HG03354 (cell line): ENCODE measurements around the gene CEND1.

Source experiments
- ATAC-seq: cut with Tn5 transposase; IDR thresholded peaks from one replicate; pipeline ENCODE4 v1.9.1; 2021; ENCODE audit warnings: mild to moderate bottlenecking; ENCODE audit not compliant: unreplicated experiment, poor library complexity, severe bottlenecking

CEND1 gene

DNA sequence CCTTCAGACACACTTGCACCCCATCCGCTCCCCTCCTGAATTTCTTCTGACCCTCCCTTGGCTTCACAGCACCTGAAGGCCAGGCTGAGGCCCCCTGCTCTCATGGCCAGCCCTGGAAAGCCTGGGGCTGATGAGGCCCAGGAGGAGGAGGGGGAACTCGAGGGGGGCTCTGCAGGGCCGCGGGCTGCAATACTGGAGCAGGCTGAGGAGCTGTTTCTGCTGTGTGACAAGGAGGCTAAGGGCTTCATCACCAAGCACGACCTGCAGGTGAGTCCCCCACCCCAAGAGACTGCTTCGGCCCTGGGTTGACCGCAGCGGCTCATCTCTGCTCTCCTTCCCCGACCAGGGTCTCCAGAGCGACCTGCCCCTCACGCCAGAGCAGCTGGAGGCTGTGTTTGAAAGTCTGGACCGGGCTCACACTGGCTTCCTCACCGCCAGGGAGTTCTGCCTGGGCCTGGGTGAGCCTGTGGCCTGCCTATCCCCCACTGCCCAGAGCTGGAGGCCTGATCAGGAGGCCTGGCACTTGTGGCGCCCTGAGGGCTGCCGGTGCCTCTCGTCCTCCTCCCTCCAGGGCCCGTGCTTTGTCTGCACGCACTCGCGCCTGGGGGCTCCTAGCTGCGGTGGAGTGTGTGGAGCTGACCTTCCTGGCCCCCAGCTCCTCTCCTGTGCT, 38.8 kb upstream of the CEND1 start:
- ATAC-seq, result no peak

DNA sequence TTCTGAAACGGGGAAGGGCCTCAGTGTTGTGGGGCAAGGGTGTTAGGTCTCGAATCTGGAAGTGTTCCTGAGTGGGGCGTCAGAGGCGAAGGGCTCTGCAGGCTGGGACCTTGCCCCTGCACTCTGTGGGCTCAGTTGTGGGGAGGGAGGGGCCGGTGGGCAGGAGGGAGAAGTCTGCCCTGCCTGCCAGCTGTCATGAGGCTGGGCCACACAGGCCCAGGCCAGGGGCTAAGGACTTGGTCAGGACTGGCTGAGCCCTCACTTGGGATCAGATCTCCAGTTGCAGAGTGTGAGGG, 38.0 kb upstream of the CEND1 start, which contains the start of gene CRACR2B:
TSS of gene CRACR2B (plus strand) at position 23 of the 296 bp plus-strand sequence. CDS start 689 bp downstream, outside the sequence.
- ATAC-seq, result no peak

DNA sequence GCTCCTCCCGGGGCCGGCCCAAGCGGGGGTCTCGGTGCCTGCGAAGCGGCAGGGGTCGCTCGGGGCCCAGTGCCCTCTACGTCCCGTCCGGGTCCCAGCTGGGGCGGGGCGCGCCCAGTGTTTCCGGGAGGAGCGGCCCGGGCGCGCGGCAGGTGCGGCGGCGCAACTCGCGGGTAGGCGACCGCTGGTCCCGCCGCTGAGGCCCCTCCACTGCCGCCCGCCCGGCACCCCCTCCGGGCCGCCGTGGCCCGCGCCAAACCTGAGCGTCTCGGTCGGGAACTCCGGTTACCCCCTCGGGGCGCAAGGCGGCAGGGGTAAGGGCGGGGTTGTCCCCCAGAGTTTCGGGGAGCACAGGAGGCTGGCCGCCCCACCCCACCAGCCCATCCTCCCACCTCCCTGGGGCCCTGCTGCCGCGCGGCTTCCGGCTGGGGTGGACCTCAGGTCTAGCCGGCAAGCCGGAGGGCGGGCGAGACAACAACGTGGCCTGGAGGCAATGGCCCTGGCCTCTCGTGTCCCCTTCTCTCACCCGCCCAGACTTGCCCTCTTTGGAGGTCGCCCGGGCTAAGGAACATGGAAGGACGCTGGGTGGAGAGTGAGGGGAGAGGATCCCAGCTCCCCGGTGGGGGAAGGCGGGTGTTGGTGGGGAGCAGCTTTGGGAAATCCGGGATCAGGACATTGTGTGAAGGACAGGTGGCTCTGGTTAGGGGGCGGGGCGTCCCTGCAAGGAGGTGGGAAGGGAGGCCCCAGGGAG, 37.4 kb upstream of the CEND1 start:
- no peak for ATAC-seq

DNA sequence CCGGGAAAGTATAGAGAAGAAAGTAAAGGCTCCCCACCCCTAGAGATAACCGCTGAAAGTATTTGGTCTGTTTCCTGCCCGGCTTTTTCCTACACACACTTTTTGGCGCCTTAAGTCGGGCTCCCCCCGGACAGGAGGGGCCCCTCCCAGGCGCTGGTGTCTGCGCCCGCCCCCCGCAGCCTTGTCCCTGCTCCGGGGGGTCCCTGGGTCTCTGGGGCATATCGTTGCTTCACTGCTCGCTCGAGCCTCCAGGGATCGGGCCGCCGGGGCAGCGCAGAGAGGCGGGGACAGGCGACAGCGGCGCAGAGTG, 36.9 kb upstream of the CEND1 start:
- ATAC-seq, result no peak

DNA sequence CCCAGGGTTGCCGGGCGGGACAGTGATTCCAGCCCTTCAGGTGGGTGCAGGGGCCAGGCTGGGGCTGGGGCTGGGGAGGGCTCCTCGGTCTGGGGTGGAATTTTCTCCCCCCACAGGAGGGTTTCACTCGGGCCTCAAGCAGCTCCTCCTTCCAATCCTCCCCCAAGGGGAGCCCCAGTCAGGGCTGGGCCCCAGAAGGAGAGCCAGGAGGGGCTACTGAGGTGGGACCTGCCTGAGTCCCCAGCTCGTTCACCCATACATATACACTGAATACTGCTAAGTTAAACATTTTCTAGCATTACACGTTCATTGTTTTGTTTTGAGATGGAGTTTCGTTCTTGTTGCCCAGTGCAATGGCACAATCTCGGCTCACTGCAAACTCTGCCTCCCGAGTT, 36.3 kb upstream of the CEND1 start:
- ATAC-seq, result no peak

DNA sequence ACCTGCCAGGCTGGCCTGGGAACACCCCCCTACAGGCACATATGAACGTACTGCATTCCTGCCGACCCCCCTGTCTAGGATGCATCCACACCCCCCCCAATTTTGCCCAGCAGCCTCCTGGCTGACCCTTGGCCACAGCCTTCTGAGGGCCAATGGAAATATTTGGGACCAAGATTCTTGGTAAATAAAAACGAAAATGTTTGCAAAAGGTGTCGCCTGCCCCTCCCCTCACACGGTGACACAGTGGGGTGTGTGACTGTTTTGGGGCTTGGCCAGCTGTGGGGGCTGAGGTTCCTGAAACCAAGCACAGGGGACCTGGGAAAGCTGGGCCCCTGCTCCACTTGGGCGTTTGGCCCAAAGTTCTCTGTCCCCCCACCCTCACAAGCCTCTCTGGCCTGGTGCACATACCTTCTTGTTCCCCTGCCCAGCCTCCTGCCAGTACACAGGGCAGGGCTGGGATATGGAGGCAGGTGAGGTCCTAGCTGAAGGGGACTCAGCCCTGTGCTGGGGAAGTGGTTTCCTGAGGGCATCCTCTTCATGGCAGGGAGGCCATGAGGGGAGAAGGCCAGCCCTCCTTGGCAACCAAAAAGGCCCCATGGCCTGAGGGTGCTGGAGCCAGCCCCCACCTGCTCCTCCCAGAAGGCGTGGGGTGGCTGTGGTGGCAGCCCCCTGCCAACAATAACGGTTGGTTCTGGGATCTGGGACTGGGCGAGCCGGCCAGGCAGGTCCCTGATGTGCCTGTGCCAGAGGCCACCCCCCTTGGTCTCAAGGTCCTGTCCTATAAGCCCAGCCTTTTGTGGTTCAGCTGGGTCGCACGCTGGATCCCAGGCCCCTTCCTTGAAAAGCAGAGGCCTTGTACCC, 35.7 kb upstream of the CEND1 start:
- ATAC-seq, result no peak

DNA sequence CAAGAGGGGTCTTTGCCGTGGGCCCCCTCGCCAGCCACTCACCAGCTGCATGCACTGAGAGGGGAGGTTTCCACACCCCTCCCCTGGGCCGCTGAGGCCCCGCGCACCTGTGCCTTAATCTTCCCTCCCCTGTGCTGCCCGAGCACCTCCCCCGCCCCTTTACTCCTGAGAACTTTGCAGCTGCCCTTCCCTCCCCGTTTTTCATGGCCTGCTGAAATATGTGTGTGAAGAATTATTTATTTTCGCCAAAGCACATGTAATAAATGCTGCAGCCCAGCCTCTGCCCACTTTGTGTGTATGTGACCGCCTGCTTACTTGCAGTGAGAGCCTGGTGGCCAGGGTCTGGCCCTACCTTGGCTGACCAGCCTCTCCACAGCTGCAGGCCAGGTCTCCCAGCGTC, 35.1 kb upstream of the CEND1 start:
- no peak for ATAC-seq

DNA sequence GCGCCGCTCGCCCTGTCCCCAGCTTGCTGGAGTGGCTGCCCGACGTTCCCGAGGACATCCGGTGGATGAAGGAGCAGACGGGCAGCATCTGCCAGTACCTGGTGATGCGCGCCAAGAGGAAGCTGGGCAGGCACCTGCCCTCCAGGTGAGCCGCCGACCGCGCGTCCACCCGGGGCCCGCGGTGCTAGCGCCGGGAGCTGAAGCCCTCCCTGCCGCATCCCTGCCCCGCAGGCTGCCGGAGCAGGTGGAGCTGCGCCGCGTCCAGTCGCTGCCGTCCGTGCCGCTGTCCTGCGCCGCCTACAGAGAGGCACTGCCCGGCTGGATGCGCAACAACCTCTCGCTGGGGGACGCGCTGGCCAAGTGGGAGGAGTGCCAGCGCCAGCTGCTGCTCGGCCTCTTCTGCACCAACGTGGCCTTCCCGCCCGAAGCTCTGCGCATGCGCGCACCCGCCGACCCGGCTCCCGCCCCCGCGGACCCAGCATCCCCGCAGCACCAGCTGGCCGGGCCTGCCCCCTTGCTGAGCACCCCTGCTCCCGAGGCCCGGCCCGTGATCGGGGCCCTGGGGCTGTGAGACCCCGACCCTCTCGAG, 34.5 kb upstream of the CEND1 start:
- no peak for ATAC-seq

DNA sequence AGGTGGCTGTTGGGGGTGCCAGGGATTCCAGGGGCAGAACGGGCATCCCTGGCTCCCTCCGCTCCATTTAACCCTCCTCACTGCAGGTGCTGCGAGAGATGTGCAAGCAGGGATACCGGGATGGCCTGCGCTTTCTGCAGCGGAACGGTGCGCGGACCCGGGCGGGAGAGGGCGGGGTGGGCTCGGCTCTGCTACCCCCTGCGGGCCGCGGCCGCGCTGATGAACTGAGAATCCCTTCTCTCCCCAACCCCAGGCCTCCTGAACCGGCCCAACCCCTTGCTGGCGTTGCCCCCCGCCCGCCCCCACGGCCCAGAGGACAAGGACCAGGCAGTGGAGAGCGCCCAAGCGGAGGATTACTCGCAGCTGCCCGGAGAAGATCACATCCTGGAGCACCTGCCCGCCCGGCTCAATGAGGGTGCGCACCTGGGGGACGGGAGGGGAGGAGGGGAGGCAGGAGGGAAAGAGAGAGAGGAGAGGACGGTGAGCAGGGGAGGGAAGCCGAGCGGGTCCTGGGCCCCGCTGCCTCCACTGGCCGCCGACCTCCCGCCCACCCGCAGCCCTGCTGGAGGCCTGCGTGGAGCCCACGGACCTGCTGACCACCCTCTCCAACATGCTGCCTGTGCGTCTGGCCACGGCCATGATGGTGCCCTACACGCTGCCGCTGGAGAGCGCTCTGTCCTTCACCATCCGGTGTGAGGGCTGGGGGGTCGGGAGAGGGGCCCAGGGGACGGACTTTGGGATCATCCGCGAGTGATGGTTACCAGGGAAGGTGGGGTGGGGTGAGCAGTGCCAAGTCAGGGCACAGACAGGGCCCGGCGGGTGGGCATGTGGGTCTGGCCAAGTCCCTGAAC, 33.8 kb upstream of the CEND1 start:
- no peak for ATAC-seq

DNA sequence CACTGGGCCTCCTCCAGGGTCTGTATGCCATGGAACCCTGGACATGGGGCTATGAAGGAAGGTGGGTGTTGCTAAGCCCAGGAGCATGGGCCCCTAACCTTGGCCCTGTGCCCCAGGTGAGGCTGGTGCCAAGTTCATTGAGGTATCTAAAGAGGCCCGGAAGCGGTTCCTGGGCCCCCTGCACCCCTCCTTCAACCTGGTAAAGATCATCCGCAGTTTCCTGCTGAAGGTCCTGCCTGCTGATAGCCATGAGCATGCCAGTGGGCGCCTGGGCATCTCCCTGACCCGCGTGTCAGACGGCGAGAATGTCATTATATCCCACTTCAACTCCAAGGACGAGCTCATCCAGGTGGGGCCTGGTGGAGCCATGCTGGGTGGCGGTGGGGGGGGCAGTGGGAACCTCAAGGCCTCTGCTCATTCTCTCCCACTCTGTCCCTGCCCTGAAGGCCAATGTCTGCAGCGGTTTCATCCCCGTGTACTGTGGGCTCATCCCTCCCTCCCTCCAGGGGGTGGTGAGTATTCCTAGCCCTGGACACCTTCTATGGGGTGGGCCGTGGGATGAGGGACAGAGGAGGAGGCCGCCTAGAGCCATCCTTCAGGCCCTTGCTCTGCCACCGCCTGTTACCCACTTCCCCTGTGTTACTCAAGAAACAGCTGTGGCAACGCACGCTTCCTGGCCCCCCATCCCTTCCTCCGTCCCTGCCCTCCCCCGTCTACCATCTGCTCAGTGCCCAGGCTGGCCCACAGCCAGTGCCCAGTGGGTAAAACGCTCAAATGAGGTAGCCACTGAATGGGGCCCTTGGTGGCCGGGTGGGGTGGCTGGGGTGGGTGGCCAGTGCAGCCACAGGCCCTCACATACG, 31.9 kb upstream of the CEND1 start:
- ATAC-seq, result no peak

DNA sequence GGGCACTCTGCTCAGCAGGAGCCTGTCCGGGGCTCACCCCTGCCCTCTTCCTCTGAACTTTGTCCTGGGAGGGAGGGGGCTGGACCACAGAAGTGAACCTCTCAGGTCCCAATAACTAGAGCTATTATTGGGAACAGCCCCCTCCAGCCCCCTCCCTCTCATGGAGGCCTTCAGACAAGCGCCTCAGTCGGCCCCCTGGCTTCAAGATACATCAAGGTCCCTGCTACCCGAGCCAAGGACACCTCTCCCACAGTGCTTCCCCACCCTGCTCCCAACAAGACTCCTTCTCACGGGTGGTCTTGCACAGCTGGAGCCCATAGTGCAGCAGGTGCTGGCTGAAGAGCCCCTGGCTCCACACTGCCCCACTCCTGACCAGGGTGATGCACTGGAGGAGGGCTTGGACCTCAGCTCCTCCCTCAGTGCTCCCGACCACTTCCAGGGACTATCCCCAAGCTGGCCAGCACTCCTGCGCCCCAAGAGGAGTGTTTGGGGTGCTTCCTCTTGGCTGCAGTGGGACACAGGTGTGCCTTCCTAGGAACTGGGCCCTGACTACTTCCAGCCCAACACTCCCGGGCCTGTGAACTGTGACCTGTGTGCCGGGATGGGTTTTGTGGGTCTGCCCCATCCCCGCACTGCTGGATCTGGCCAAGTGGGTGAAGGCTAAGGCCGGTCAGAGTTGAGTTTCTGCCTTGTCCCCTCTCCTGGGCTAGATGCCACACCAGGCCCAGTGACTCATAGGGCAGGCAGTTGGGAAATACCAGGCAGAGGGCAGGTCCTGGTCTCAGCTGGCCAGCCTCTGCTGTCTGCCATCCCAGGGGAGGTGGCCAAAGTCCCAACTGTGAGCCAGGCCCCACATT, 31.0 kb upstream of the CEND1 start:
- ATAC-seq, result no peak

DNA sequence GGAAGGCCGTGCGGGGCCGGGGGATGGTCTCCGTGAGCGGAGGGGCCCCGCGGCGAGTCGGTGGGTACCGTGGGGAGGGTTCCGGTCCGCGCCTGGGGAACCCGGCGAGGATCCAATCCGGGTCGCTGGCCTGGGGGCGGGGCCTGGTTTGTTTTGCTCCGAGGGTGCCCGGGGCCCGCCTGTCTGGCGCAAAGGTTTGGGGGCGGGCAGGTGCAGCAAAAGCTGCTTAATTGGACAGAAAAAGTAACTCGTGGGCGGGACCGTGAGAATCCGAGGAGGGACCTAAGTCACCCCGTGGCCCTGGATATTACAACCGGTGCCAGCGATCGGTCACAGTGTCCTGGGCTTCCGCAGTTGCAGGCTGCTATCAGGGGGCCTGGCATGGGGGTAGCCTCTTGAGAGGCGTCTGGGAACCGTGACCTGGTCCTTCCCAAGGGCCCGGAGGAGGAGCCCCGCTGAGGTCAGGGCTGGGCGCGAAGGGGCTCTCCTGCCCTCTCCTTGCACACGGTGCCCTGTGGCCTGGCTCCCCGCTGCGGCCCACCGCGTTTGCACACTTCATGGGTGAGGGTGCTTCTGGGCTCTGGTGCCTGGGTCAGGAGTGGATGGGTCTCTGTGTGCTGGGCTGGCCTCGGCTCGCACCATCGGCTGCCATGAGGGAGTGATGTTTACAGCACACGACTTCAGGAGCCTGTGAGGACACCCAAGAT, 30.2 kb upstream of the CEND1 start:
- ATAC-seq, result peak; percentile 69

DNA sequence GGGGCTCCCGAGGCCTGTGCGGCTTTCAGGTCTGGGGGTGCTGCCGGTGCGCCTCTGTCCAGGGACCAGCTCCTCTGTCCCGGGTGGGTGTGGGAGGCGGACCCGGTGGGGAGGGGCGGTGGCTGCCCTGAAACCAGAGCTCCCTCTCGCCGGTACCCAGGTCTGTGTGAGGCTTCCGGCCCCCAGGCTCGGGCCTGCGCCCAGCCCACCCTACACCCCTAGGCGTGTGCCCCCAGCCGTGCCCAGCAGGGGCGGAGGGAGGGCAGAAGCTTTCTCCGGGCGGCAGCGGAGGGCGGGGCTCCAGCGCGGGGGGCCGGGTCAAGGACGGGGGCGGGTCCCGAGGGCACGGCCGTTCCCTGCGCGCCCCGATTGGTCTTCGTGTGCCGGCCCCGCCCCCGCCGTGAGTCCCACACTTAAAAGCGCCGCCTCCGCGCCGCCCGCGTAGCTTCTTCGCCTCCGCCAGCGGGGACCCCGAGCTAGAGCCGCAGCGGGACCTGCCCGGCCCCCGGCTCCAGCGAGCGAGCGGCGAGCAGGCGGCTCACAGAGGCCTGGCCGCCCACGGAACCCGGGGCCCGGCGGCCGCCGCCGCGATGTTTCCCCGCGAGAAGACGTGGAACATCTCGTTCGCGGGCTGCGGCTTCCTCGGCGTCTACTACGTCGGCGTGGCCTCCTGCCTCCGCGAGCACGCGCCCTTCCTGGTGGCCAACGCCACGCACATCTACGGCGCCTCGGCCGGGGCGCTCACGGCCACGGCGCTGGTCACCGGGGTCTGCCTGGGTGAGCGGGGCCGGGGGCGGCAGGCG, 29.4 kb upstream of the CEND1 start:
- ATAC-seq, result peak; percentile 69

DNA sequence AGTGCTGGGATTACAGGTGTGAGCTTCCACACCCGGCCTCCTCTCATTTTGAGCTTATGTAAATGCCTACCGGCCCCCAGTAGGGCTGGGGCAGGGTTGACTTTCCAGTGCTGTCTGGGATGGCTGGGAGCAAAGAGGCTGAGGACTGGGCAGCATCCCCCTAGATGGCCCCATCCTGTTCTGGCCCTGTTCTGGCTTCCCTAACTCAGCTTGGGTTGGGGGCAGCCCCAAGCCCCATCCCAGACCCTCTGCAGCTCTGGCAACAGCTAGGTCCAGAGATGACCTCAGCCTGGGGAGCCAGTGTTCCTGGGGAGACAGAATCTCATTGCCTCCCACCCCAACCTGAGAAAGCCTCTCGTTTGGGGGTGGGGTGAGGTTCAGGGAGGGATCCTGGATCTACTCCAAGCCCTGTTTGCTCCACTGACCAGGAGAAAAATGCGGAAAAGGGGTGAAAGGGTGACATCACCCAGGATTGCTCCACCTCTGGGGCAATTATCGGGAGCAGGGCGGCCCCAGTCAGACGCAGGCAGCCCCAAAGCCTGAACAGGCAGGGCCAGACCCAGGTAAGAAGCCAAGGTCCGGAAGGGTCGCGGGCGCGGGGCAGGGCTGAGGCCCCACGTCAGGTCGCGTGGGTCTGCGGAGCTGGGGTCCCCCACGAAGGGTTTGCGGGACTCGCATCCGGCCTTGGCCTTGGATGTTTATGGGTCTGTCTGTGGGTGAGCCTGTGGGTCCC, 28.7 kb upstream of the CEND1 start, which contains the start of gene PNPLA2:
TSS of gene PNPLA2 (plus strand) at position 519 of the 733 bp plus-strand sequence. CDS start 805 bp downstream, outside the sequence.
- ATAC-seq, result no peak

DNA sequence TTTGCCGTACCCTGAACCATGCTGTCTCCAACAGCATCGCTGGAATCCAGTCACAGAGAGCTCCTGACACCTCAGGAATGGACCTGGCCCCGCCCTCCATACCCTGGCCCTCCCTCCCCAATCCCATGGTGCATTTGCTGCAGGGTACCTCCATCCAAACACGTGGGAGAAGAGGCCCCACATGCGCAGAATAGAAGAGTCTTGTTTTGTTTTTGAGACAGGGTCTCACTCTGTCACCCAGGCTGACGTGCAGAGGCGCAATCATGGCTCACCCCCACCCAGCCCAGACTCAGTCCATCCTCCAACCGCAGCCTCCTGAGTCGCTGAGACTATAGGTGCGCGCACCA, 26.5 kb upstream of the CEND1 start:
- no peak for ATAC-seq
